Measurements from ENCODE around the gene TLE4.
"Not testable (repeated sequence)": the region's sequence is repeated elsewhere in the genome, so short reads cannot be mapped to it uniquely, and the experiment has no call there.

The TLE4 gene

GRCh38 chr9:79639354-79639753, 67.6 kb downstream of the TLE4 start:
- DNase-seq, result no peak

GRCh38 chr9:79640067-79640466, 68.3 kb downstream of the TLE4 start:
- DNase-seq, result not testable (repeated sequence)

DNA sequence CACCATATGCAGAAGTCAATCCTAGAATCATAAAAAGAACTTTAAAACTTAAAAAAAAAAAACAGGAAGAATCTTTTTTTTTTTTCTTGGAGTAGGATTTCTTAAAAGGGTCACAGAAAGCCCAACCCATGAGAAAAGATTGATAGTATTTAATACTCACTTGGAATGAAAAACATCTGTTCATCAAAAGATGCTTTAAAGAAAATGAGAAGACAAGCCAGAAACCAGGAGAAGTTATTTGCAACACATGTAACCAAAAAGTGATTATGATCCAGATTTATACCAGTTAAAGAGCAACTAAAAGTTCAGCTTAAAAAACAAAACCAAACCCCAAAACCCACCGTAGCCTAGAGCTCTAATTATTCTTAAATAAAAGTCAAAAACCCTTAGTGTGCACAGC, 69.3 kb downstream of the TLE4 start:
- no peak for DNase-seq

DNA sequence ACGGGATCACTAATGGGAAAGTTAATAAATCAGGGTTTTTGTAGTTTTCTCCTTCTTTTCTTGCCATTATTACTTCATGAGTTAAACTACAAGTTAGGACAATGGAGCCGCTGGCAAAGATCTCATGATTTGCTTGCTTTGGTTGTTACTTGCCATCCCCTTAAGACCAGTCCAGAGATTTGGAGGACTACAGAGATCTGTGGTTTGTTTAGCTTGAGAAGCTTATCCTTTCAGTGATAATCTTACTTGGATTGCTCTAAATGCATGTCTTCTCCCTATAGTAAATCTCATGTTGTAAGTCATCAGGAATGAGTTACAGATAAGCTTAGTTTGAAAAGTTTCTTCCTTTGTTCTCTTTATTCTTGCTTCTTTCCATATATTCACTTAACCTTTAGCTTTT, 70.9 kb downstream of the TLE4 start:
- DNase-seq, result no peak

DNA sequence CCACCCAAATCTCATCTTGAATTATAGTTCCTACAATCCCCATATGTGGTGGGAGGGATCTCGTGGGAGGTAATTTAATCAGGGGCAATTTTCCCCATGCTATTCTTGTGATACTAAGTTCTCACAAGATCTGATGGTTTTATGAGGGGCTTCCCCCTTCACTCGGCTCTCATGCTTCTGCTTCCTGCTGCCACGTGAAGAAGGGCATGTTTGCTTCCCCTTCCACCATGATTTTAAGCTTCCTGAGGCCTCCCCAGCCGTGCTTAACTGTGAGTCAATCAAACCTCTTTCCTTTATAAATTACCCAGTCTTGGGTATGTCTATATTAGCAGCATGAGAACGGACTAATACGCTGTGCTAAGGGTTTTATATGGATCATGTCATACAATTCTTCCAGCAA, 72.3 kb downstream of the TLE4 start:
- no peak for DNase-seq

DNA sequence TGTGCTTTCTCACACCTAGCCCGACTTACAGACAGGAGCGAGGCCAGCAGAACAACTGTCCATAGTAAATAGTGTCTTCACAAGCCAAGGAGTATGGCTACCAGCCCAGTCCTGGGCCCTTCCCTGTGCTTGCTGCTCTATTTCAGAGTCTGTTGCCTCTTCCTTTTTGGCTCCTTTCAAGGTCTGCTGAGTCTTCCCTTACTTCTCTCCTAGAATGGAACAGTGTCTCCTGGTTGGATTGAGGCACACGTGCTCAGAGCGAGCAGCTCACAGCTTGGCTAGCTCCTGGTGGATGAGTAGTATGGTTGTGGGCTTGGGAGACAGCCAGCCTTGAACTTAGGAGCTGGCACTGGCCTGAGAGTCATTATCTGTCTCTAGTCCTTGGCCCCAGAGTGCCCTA, 72.8 kb downstream of the TLE4 start:
- no peak for DNase-seq

- DNase-seq, result no peak
Measured at GRCh38 chr9:79645110-79645509, 73.3 kb downstream of the TLE4 start.

DNA sequence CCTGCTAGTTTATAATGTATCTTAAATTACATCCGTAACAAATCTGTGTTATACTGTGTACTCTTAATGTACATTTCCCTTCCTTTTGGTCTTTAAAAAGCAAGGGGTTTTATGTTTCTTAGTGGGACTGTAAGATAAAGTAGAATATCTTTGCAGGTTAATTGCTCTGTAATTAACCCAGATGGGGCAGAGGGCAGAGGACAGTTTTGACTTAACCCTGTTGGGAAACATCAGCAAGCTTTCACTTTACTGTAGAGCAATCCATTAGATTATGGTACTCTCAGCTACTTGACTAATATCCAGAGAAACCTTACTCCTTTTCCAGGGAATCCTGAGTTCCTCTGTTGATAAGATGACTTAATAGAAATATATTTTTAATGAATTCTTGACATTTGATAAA, 74.3 kb downstream of the TLE4 start:
- DNase-seq, result no peak

DNA sequence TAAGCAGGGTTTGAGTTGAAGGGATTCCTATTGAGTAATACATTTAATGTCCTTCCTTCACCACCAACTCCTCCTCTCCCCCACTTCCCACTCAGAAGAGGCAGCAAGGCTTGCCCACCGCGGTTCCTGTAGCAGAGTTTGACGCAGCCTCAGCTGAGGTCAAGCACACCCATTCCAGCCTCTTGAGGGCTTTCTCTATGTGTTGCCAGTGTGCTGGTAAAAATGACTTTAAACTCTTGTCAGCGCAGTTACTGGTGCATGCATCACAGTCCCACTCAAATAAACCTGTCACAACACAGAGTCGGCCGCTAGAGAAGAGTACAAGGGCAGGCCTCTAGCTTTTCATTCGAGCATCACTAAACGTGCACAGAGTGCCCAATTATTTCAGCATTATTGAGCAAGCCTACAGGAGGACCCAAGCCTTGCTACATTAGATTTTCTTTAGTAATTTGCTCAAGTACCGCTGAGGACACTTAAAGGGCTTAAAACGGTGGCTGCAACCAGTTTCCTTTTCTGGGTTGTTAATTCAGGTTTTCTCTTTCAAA, 79.6 kb downstream of the TLE4 start:
- no peak for DNase-seq

GRCh38 chr9:79652598-79652997, 80.8 kb downstream of the TLE4 start:
- no peak for DNase-seq

- DNase-seq, result not testable (repeated sequence)
Measured at GRCh38 chr9:79654591-79655382, 83.0 kb downstream of the TLE4 start.

DNA sequence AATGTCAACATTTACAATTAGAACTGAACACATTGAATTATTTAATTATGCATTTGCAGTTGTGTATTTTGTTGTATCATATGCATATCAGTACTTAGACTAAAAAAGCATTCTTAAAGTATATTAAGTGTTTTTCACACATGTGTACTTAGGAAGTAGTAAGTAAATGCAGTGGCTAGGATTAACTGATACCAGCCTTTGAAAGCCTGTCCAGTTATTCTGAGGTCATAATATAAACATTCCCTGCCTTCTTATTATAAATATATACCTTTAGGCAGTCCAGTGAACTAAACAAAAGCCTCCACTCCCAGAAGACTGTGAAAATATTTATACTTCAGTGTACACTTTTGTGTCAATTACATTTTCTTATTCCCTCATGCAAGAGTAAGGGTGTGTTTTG, 83.8 kb downstream of the TLE4 start:
- DNase-seq, result no peak

DNA sequence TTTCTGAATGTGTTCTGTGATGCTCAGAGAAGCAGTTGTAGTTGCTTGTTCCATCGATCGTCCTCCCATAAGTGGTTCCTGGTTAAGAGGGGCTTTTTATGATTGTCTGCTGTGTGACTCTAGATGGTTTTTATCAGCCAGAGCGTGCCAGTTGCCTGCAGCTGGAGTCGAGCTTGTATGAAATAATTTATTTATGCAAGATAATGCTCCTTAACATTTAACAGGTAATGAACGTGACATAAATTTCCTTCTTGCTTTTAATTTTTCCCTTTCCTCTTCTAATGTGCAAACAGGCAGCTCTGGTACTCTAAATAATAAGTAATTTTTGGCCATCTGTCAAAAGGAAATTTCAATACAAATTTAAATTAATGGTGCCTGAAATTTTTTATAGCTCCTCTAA, 84.4 kb downstream of the TLE4 start:
- no peak for DNase-seq

DNA sequence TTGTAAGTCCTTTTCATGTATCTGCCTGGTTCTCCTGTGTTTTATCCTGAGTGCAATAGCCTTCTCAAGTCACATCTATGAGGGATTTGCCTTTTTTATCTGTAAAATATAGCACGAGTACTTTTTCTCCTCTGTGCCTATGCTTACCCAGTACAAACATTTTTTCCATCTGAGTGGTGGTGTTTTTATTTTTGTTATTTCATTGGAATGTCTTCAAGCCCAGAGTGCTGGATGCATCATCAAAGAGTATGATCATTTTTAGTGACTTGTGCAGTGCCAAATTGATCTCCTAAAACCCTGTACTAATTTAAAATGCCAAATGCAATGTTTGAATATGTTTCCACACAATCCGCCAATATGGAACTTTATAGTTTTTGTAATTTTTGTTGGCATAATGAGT, 86.1 kb downstream of the TLE4 start:
- DNase-seq, result no peak

DNA sequence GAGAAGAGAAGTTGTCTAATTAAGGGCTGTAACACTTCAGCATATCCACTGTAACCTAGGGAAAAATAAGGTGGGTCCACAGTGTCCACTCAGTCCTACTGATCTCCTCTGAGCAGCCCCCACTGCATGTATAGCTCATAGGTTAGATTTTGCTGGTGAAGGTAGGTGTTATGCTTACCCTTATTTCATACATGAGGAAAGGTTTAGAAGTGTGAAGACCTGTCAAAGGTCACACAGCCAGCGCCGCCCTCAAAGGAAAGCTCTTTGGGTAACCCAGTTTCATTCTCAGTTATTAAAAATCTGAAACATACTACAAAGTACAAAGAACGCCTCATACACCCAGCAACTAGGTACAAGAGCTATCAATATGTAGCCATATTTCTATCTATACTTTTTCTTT, 87.2 kb downstream of the TLE4 start:
- no peak for DNase-seq

DNA sequence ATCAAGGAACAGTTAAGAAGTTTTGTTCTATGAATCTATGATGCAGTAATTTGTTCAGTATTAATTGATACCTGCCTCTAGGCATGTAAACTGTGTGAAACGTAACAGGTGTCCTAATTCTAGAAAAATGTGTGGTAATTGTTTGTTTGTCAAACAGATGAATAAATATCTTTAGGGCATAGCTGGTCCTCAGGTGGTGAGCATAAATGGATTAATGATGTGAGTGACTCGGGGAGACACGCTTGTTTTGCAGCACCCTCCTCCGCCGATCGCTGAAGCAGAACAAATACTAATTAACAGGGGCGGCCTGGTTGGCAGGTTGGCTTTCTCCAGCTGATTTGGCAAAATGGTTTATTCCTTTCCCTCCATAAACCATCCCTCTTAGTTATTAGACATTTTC, 88.8 kb downstream of the TLE4 start:
- no peak for DNase-seq

GRCh38 chr9:79661279-79661678, 89.5 kb downstream of the TLE4 start:
- DNase-seq, result no peak

- no peak for DNase-seq
Measured at GRCh38 chr9:79661886-79662536, 90.2 kb downstream of the TLE4 start.

DNA sequence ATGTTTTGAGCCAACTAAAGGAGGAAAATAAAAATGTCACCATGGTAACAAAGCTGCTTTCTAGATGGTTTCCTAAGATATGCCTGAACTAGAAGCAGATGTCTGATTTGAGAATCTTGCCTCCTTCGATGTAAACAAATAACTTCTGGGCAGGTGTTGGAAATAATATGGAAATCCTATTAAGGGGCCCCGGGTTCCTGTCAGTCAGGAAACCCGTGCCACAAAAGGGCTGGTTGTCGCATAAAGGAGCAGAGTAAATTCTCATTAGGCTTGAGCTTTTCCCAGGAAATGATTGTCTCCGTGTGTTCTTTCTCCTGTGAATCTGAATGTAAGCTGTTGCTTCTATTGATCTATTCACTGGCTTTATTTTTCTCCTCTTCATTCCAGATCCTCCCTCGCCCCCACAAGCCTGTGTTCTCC, 90.8 kb downstream of the TLE4 start:
- DNase-seq, result no peak

- DNase-seq, result no peak
Measured at GRCh38 chr9:79663300-79663699, 91.5 kb downstream of the TLE4 start.

DNA sequence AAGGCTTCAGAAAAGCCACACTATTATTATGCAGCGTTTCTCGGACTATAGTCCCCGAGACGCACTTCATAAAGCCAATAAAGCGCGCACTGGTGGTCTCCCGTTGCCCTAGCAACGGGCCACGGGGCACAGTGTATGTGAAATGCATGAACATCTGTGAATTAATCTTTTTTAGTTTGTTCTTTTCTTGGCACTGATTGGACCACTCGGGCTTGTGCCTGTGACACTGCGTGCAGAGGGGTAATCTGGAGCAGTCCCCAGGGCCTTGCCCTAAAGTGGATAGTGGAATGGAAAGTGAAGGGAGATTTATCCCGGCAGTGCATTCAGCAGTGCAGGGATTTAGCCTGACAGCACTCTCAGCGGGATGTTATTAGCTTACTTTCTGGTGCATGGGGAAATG, 92.1 kb downstream of the TLE4 start:
- no peak for DNase-seq

DNA sequence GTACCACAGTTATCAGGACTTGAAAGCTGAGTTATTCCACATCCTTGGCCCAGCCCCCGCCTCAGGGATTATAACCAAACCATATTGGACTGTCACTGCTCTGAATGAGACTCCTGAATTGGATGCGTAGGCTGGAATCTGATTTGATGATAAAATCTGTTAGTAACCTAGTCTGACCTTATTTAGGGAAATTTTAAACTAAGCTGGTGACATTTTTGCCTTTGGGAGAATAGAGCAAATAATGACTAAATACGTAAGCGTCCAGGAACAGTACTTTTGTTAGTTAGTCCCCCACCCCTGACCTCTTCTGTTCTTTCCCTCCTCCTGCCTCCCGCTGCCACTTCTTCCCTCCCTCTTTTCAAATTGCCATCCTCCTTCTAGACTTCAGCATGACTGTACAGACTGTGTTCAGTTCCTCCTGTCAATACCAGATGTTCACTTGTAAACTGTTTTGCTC, 92.6 kb downstream of the TLE4 start:
- DNase-seq, result no peak

GRCh38 chr9:79665369-79665768, 93.6 kb downstream of the TLE4 start:
- DNase-seq, result no peak

GRCh38 chr9:79665931-79666330, 94.2 kb downstream of the TLE4 start:
- DNase-seq, result no peak

Data from stimulated activated CD8-positive, alpha-beta memory T cell treated with anti-CD3 and anti-CD28 coated beads, Interleukin-4, amount 100 ng/mL, for 48 hours (primary cell).